NCI-H460 (cell line): ENCODE data around the gene NTN1. TPM values are rescaled to one million over a fixed set of nuclear protein-coding genes. Genes with fewer than 3 reads are reported as not detected.

Experiments
- DNase-seq: peaks from one replicate; pipeline ENCODE4 v3.0.0-alpha.2; 2016; ENCODE audit warnings: low read depth; ENCODE audit errors: extremely low read depth
- total RNA-seq: library from RNA; depleted of rRNA; stranded (reverse); fragments of >200 nt; shearing (Covaris generic); gene quantifications from 2 replicates; pipeline ENCODE4 v1.2.3, GENCODE V29; 2014

Gene NTN1
- total RNA-seq, 1 experiment from 2014 or later, result 0.87 TPM

DNA sequence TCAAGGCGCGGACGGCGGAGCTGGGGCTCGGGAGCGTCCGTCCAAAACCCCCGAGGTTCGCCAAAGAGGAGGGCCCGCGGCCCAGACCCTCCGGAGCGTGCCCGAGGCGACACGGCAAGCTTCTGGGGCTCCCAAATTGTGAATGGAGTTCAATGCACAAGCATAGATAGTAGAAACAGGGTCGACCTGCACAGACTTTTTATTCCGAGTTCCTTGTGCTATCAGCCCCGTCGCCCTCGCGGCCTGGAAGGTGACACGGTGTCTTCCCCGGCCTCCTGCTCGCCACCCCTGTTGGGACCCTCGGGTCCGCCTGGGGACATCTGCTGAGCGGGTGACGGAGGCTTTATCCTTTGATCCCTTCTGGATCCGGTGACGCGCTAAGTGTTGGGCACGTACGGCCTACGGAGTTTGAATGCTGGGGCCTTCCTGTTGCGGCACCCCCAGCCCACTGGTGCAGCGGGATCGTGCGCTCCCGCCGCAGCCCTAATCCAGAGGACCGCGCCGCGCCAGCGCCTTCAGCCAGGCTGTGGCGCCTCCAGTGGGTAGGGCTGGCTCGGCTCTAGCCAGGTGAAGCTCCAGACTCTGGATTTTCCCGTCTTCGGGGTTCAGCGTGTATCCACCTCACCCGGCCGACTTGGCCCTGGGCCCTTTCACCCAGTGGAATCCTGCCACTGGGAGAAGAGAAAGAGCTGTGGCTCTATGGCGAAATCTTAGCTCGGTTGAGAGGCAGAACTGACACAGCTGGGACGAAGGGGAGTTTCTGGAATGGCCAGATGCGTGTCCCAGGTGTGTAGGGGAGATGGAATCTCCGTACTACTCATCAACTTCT, 17.0 kb upstream of the NTN1 start:
- DNase-seq, result no peak

DNA sequence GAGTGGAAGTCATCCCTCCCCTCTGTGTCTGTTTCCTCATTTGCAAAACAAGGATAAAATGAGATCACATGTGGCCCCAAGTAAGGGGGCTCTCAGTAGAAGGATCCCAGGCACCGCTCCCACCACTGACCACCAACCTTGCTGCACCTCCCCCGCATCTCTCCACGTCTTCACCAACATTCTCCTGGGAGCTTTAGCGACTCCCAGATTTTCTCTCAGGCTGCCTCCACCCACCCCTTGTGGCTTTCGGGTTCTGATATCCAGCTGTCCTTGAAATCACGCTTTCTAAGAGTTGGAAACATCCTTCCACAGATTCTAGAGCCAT, 16.4 kb upstream of the NTN1 start:
- no peak for DNase-seq

DNA sequence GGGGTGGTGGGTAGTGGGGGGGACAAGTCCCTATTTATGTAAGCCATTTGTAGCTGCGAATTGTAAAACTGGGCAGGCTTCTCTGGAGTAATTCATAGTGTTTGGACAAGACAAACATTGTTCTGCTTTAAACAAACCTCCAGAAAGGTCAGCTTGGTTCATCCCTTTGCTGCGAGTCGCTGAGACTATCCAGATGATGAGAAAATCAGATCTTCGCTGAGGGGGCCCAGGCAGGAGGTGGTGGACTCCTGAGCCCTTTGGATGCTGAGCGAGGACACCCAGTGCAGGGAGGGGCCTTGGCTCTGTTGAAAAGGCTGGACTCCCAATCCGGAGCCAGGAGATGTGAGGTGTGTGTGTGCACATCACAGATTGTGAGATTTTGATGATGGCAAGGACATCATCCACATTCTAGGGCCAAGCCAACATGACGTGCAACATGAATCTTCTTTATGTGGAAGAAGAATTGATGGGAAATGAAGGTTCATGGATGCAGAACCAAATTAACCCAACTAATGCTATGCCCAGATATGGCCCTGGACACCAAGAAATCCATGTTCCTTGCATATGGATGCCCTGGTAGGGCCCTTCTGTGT, 15.0 kb upstream of the NTN1 start:
- DNase-seq, result no peak

DNA sequence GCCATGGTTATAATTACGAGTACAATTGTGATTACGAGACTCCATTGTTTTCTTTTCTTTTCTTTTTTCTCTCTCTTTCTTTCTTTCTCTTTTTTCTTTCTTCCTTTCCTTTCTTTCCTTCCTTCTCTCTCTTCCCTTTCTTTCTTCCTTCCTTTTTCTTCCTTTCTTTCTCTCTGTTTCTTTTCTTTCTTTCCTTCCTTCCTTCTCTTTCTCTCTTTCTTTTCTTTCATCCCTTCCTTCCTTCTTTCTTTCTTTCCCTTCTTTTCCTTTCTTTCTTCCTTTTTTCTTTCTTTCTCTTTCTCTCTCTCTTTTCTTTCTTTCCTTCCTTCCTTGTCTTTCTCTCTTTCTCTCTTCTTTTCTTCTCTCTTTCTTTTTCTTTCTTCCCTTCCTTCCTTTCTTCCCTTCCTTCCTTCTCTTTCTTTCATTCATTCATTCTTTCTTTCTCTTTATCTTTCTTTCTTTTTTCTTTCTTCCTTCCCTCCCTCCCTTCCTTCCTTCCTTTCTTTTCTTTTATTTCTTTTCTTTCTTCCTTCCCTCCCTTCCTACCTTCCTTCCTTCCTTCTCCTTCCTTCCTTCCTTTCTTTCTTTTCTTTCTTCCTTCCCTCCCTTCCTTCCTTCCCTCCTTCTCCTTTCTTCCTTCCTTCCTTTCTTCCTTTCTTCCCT, 14.1 kb upstream of the NTN1 start:
- DNase-seq, result no peak

DNA sequence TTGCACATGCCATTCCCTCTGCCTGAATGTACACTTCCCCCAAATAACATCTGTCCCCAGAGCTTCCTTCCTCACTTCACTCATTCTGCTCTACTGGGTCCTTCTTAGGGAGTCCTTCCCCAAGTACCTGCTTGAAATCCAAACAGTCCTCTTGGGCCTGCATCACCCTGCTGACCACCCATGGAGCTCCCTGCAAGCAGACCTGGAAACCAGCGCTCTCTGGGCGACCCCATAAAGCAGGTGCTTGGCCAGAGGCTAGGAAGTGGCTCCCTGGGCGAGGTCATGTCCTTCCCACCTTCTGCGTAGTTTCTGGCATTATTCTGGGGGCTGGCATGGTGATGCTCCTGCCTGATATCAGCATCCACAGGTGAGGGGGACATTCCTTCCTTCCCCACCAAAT, 12.2 kb upstream of the NTN1 start:
- DNase-seq, result no peak

DNA sequence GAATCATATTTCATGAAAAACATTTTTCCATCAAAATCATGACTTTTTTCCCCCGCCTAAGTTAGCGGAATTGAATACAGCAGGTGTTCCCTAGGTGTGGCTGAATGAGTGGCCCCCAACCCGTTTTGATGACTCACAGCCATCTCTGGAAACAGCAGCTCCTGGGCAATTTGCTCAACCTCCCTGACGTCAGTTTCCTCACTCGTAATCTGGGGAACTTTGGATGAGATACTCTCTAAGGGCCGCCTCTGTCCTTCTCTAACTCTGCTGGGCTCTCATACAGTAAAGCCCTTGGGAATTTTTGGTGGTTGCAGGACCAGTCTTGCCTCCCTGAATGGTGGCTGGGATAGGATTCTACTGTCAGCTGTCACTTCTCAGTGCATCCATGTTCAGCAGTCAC, 11.6 kb upstream of the NTN1 start:
- no peak for DNase-seq

DNA sequence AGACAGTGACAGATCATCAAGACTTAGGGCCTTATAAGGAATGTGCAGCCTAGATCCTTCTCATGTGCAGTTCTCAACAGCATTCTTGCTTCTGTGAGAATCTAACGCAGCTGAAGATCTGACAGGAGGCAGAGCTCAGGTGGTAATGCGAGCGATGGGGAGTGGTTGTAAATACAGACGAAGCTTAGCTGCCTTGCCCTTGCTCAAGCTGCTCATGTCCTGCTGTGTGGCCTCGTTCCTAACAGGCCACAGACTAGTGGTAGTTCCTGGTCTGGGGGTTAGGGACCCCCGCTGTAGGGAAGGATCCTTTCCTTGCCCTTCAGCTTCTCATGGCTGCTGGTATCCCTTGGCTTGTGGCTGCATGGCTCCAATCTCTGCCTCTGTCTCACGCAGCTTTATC, 10.3 kb upstream of the NTN1 start:
- no peak for DNase-seq

DNA sequence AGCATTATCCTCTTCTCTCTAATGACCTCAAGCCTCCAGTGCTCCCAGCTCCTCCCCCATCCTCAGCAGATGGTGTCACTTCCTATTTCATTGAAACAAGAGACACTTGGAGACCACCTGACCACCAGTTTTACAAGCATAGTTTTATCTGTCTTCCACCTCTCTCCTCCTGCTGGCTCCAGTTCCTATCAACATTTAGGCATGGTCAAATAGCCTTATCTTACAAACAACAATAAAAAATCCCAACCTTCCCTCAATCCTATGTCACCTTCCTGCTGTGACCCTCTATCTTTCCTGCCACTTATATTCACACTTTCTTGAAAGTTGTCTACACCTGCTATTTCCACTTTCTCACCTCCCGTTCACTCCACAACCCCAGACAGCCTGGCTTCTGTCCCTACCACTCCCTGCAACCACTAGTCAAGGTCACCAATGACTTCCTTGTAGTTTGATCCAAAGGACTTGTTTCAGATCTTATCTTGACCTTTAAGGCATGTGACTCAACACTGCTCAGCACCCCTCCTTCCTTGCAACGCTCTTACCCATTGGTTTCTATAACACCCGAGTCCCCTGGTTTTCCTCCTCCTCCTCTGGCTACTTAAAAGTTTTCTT, 4.3 kb upstream of the NTN1 start:
- DNase-seq, result no peak

DNA sequence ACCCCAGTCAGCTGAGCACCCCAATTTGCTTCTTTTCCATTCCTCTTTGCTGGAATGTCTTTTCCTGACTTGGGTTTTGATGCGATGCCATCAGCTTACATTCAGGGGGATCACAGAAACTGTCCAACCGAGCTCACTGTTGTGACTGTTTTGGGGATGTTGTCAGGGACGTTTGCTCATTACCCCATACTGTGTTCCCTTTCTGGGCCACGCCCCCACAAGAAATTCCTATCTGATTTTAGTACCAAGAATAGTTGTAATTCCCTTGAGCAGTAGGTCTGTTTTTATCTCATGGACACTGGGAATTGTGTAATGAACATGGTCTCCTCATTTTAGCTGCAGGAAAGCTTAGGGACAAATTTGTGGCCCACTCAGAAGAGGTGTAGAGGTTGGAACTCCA, 2.6 kb upstream of the NTN1 start:
- DNase-seq, result no peak

DNA sequence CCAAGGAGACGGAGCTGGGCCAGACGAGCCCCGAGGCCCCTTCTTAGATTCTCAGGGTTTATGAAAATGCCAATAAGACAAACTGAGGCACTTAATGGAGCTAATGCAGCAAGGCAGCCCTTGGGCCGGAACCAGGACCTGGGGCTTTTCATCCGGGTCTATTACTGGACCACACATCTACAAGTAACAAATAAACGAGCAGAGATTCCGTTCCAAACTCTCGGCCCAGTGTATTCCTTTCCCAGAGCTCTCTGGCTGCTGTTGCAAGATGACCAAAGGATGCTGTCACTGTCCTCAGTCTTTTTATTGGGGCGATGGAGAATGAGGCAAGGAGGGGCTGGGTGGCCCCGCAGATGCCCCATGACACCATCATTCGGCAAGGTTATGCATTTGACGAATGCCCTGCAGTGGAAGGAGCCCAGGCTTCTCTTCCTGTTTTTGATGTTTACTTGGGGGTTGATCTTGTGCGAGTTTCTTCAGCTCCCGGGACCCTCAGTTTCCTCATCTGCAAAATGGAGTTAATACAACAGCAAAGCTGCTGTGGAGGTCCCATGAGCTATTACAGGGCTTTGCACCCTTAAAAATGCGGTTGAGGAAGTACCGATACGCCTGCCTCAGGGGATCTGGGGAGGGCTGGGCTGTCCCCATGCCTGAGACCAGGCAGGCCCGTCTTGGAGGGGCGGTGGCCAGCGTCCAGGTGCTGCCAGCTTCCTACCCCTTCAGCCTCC, 1.1 kb upstream of the NTN1 start:
- no peak for DNase-seq

DNA sequence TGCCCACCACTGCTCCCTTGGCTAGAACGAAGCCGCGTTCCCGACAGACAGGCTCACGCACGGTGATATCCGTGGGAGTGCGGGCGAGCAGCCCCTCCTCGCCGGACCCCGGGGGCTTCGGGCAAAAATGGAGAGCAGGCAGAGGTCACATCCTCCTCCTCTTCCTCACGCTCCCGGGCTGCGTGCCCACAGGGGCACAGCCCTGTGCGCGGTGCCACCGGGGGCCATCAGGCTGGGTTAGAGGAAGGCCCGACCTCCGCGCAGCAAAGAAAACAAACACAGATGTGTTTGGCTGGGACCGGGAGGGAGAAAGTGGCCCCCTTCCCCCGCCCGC, 519 bp upstream of the NTN1 start:
- no peak for DNase-seq

DNA sequence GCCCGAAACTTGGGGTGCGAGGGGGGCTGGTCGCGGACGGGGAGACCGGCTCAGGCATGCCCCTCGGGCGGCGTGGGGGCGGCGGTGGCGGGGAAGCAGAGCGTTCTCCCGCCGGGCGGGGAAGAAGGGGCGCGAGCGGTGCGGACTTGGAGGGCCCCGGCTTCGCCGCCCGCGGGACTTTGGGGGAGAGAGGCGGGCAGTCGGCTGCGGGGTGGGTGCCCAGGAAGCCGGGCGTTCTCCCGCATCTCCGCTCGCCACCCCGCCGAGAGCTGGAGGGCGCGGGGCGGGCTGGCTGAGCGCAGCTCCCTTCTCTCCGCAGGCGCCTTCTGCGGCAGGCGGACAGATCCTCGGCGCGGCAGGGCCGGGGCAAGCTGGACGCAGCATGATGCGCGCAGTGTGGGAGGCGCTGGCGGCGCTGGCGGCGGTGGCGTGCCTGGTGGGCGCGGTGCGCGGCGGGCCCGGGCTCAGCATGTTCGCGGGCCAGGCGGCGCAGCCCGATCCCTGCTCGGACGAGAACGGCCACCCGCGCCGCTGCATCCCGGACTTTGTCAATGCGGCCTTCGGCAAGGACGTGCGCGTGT, 772 bp downstream of the NTN1 start:
- no peak for DNase-seq

DNA sequence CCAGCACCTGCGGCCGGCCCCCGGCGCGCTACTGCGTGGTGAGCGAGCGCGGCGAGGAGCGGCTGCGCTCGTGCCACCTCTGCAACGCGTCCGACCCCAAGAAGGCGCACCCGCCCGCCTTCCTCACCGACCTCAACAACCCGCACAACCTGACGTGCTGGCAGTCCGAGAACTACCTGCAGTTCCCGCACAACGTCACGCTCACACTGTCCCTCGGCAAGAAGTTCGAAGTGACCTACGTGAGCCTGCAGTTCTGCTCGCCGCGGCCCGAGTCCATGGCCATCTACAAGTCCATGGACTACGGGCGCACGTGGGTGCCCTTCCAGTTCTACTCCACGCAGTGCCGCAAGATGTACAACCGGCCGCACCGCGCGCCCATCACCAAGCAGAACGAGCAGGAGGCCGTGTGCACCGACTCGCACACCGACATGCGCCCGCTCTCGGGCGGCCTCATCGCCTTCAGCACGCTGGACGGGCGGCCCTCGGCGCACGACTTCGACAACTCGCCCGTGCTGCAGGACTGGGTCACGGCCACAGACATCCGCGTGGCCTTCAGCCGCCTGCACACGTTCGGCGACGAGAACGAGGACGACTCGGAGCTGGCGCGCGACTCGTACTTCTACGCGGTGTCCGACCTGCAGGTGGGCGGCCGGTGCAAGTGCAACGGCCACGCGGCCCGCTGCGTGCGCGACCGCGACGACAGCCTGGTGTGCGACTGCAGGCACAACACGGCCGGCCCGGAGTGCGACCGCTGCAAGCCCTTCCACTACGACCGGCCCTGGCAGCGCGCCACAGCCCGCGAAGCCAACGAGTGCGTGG, 1.5 kb downstream of the NTN1 start:
- DNase-seq, result no peak

DNA sequence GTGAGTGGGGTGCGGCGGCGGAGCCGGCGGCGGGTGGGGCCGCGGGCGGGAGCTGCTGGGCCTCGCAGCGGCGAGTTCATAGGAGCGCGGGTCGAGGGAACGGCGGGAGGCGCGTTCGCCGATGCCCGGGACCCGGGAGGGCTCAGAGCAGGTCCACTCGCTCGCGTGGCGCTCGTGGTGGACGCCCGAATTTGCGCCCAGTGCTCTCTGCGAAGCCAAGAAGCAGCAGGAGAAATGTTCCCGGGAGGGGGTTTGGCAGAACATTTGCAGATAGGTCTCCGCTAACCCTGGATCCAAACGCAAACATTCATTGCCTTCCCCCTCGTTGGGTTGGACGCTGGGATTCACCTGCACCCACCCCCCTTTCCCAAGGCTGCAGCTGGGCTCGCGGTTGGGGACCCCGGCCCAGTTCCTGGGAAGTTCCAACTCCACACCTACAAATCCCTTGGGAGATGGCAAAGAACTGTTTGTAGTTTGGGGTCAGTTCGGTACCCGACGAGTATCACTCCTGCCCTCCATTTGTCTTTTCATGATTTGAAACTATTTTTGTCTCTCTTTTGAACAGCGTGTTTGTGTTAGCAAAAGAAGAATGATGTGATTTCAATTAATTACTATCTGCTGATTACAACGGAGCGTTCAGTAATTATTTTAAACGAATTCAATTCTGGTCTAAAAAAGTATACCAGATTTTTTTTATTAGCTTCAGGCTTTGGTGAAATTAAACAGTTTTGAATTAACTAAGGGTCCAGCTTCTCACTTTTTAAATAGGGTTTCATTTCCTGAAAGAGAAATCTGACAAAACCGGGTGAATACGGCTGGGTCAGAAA, 2.3 kb downstream of the NTN1 start:
- DNase-seq, result no peak

DNA sequence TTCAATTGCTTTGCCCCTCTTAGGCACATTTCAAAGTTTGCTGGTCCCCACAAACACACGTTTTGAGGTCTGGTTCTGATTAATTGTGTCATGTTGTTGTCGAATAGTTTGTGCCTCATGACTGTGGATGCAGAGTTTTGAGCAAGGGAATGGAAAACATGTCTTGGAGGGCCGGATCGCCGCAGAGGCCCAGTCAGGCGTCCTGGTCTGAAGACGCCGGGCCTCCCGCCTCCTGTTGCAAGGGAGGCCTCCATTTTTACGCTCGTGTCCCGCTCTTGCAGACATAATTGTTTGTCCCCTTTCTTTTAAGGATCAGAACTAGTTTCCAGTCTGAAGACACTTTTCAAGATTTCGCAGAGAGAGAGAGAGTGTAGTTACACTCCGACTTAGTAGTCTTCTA, 3.2 kb downstream of the NTN1 start:
- no peak for DNase-seq

DNA sequence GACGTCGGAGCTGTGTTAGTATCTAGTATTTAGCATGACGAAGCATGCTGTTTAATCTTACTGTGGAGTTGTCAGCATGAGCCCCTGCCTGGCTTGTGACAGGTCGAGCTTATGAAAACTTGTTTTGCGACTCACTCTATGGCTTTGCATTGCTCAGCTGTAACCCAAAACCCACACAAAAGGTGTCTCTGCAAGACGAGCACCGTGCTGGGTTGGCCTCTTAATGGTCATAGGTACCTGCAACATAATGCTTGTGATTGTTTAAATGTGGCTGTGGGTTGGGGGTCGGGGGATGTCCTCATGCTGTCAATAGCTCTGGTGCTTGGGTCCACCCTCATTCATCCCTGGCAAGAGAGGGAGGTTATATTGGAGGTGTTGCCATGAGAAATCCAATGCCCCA, 5.4 kb downstream of the NTN1 start:
- DNase-seq, result no peak

DNA sequence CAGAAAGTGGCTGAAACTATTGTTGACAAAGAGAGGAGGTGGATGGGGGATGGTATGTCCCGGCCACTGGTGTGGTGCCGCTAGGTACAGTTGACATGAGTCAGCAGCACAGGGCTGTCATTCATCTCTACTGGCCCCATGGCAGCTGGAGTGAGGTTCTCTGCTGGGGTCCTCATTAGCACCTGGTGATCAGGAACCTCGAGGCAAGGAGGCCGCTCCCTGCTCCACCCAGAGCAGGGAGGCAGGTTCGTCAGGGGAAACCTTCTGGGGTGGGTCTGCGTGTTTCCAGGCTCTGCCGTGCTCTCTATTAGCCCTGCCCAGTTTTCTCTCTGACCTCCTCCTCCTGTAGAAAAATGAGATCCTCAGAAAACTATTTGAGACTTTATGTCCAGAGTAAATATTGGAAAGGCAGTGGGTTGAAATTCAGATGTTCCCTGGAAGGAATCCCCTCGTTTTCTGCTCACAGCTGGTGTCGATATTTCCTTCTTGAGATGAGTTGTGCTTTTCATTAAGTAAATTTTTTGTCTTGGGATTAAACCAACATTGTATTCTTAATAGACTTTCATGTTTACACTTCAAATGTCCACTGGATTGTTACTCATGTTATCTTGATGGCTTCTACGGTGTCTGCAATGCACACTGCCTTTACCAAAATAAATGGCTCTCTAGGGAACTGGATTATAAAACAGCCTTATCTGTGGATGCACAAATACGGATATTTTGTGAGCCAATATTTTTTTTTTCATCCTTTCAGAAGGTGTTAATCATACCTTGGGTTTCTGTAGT, 7.1 kb downstream of the NTN1 start:
- DNase-seq, result no peak

DNA sequence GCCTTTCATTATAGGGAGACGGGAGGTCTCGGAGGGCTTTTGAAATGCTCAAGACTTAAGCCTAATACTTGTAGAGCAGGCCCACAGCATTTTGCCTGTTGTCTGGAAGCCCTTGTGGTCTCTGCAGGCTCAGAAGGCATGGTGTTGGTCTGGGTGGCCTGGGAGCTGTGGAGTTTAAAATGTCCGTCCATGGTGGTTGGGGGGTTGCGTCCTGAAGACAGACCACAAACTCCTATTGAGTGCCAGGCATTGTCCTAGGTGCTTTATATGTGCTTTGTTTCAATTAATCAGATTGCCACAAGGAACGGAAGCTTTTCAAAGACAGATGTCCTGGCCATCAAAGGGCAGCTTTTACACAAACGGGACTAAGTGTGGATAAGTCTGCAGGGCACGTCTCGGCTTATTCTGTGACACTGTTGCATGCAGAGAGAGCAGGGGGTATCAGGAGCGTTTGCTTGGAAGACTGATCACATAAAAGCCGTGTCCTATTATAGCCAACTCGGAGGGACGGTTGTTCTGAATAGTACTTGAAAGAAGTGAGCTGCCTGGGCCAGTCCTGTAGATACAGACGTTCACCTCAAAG, 7.8 kb downstream of the NTN1 start:
- DNase-seq, result no peak
